BJ (cell line): ENCODE measurements around the gene SBK2. TPM values are rescaled to one million over a fixed set of nuclear protein-coding genes. Genes with fewer than 3 reads are reported as not detected.
"Not testable (repeated sequence)": the region's sequence is repeated elsewhere in the genome, so short reads cannot be mapped to it uniquely, and the experiment has no call there.

ENCODE experiments used
- CTCF ChIA-PET: fragments of 350-600 bp; formaldehyde crosslinking; extraction: SDS; loops from one replicate; lab custom pipeline; 2021; ENCODE audit warnings: antibody characterized with exemption, inconsistent platforms; lab: Yijun Ruan, JAX
- POLR2A ChIA-PET: fragments of 300-600 bp; sonication (Branson Sonifier 250); formaldehyde crosslinking; extraction: SDS; loops from one replicate; lab custom pipeline; 2021; ENCODE audit warnings: antibody characterized with exemption; lab: Charles Lee
- DNase-seq: peaks from one replicate; pipeline ENCODE4 v3.0.0-alpha.2; 2011; ENCODE audit warnings: low read depth
- H3K27me3 ChIP-seq: 2 replicates; pipeline ENCODE4 v1.6.0; 2011; ENCODE audit warnings: low read length; ENCODE audit not compliant: control insufficient read depth, insufficient read depth
- H3K36me3 ChIP-seq: 2 replicates; pipeline ENCODE4 v1.5.1; 2011; ENCODE audit warnings: low read length; ENCODE audit not compliant: control insufficient read depth, insufficient read depth
- H3K4me3 ChIP-seq: 2 replicates; pipeline ENCODE4 v1.5.1; 2011; ENCODE audit warnings: low read depth, mild to moderate bottlenecking, control low read depth, low read length
- polyA plus RNA-seq: library from polyadenylated mRNA; depleted of rRNA; stranded (reverse); fragments of >200 nt; gene quantifications from 2 replicates; pipeline ENCODE4 v1.2.3, GENCODE V29; 2011
- TF ChIP-seq, protein P1 (sequence below): IDR thresholded peaks from 2 replicates; pipeline ENCODE4 v1.5.1; 2011; ENCODE audit warnings: low read depth, mild to moderate bottlenecking, control low read depth, inconsistent platforms, low read length, moderate library complexity; ENCODE audit not compliant: insufficient read depth

Gene SBK2
- polyA plus RNA-seq, 1 experiment, result not detected

GRCh38 chr19:55535965-55536350, 975 bp downstream of the SBK2 start:
- CTCF ChIA-PET, result interaction anchor here (0.7 to 1.8 kb wide), 3 partner anchors 10 to 97 kb away, joined by 3 to 4 read pairs (median 3); no protein-coding TSS in a partner anchor
- H3K27me3 ChIP-seq, result no peaks in the 10 kb centered on the region
- TF ChIP-seq, protein P1, sequence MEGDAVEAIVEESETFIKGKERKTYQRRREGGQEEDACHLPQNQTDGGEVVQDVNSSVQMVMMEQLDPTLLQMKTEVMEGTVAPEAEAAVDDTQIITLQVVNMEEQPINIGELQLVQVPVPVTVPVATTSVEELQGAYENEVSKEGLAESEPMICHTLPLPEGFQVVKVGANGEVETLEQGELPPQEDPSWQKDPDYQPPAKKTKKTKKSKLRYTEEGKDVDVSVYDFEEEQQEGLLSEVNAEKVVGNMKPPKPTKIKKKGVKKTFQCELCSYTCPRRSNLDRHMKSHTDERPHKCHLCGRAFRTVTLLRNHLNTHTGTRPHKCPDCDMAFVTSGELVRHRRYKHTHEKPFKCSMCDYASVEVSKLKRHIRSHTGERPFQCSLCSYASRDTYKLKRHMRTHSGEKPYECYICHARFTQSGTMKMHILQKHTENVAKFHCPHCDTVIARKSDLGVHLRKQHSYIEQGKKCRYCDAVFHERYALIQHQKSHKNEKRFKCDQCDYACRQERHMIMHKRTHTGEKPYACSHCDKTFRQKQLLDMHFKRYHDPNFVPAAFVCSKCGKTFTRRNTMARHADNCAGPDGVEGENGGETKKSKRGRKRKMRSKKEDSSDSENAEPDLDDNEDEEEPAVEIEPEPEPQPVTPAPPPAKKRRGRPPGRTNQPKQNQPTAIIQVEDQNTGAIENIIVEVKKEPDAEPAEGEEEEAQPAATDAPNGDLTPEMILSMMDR, result no peak
- H3K36me3 ChIP-seq, result no peaks in the 10 kb centered on the region
- DNase-seq, result no peak
- POLR2A ChIA-PET, result interaction anchor here (0.6 kb wide), 1 partner anchor 59 kb away, joined by 4 read pairs; no protein-coding TSS in a partner anchor
- H3K4me3 ChIP-seq, result no peak overlapping the region

DNA sequence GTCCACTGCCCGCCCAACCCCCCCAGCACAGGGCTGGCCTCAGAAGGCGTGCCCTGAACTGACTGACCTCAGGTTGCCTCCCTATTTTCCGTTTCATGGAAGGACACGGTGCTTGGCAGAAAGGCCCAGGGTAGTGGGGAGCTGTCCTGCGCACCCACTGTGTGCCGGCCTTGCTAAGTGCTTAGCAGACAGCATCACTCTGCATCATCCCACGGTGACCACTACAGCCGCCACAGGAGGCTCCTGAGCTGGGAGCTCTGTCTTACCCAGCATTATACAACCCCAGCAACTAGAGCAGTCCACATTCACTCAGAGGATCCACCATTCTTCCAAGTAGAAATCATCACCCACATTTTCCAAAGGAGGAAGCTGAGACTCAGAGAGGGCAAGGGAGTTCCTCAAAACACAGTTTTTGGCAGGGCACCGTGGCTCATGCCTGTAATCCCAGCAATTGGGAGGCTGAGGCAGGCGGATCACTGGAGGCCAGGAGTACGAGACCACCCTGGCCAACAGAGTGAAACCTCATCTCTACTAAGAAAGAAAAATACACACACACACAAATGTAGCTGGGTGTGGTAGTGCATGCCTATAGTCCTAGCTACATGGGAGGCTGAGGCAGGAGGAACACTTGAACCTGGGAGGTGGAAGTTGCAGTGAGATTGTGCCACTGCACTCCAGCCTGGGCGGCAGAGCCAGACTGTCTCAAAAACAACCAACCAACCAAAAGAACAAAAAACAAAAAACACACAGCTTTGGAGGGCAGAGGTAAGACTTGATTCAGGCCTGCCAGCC, 1.6 kb downstream of the SBK2 start:
- TF ChIP-seq, protein P1, result no peak
- Histone ChIP-seq H3K36me3 (no peaks in the 10 kb centered on the region), H3K27me3 (no peaks in the 10 kb centered on the region), H3K4me3 (no peak overlapping the region)
- no peak for DNase-seq
- ChIA-PET CTCF (interaction anchor here (0.7 to 1.8 kb wide), 3 partner anchors 9 to 97 kb away, joined by 3 to 4 read pairs (median 3); no protein-coding TSS in a partner anchor), POLR2A (interaction anchor here (0.6 kb wide), 1 partner anchor 58 kb away, joined by 4 read pairs; no protein-coding TSS in a partner anchor)

DNA sequence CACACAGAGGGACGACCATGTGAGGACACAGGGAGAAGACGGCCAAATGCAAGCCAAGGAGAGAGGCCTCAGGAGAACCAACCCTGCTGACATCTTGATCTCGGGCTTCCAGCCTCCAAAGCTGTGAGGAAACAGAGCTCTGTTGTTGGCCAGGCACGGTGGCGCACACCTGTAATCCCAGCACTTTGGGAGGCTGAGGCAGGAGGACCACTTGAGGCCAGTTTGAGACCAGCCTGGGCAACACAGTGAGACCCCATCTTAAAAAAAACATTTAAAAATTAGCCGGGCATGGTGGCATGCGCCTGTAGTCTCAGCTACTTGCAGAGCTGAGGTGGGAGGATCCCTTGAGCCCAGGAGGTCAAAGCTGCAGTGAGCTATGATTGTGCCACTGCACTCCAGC, 2.7 kb downstream of the SBK2 start:
- POLR2A ChIA-PET, H3K4me3 ChIP-seq, DNase-seq, H3K36me3 ChIP-seq, H3K27me3 ChIP-seq: not testable (repeated sequence)
- CTCF ChIA-PET, result interaction anchor here (0.6 to 0.8 kb wide), 2 partner anchors 64 to 72 kb away, joined by 4 read pairs; no protein-coding TSS in a partner anchor

DNA sequence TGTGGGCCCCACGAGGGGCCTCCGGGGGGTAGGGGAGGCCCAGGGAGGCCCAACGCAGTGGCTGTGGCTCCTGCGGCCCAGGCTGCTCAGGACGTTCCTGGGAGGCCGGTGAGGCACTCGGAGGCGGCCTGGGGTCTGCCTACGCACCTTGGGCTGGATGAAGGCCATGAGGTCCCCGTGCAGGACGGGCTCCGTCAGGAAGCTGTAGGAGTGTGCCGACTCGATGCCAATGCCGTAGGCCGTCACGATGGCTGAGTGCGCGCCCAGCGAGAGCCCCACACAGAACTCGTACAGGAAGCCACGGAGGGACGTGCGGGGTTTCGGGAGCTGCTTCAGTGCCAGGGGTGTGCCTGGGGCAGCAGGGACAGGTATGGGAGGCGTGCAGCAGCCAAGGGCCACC, 5.9 kb downstream of the SBK2 start:
- ChIA-PET POLR2A (no interaction called here), CTCF (no interaction called here)
- Histone ChIP-seq H3K4me3 (no peak overlapping the region), H3K36me3 (no peaks in the 10 kb centered on the region), H3K27me3 (no peaks in the 10 kb centered on the region)
- TF ChIP-seq, protein P1, result no peak
- DNase-seq, result no peak

DNA sequence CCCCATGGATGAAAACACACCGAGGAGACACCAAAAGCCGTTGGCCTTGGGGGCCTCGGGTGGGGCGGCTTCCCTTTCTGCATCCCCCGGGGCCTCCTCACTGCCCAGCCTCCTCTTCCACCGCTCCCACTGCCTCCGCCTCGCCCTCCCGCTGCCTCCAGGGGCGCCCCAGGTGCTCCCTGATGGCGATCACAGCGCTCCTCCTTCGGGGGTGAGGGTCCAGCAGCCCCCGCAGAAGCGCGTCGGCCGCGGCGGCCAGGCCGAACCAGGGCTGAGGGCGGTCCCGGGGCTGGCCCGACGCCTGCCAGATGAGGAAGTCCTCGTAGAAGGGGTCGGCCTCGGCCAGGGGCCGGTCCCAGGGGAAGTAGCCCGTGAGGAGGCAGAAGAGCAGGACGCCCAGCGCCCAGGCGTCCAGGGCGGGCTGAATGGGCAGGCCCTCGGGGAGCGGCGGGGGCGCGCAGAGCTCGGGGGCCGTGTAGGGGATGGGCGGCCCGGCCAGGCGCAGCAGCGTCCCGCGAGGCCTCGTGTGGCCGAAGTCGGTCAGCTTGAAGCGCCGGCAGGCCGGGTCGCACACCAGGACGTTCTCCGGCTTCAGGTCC, 7.2 kb downstream of the SBK2 start:
- ChIA-PET CTCF (interaction anchor here (1.0 kb wide), 1 partner anchor 76 kb away, joined by 4 read pairs; the partner anchor contains the start of gene ZNF865), POLR2A (no interaction called here)
- no peak for DNase-seq
- no peaks in the 10 kb centered on the region for H3K36me3 ChIP-seq
- H3K4me3 ChIP-seq, result no peak overlapping the region
- TF ChIP-seq, protein P1, result no peak
- no peaks in the 10 kb centered on the region for H3K27me3 ChIP-seq
